Lower lobe of right lung (tissue), 2 donors: ENCODE data around the gene FAM78B. TPM values are rescaled to one million over a fixed set of nuclear protein-coding genes. Genes with fewer than 3 reads are reported as not detected.

Experiments
- ATAC-seq, 2 donors: fragments of 200-7000 bp; cut with Tn5 transposase; one replicate each; pipeline ENCODE4 v1.9.1; 2020 to 2022; ENCODE audit warnings: mild to moderate bottlenecking in 2 of 2, moderate library complexity in 2 of 2
- DNase-seq: peaks from one replicate; pipeline ENCODE4 v3.0.0-alpha.2; 2020
- H3K27ac ChIP-seq: fragments of 200-600 bp; one replicate; pipeline ENCODE4 v1.8.0; 2022
- H3K27me3 ChIP-seq: fragments of 200-600 bp; one replicate; pipeline ENCODE4 v1.8.0; 2022; ENCODE audit warnings: low read depth
- H3K36me3 ChIP-seq: fragments of 200-600 bp; one replicate; pipeline ENCODE4 v1.8.0; 2022; ENCODE audit warnings: mild to moderate bottlenecking
- H3K4me1 ChIP-seq: fragments of 200-600 bp; one replicate; pipeline ENCODE4 v1.8.0; 2022
- H3K4me3 ChIP-seq: fragments of 200-600 bp; one replicate; pipeline ENCODE4 v1.8.0; 2022; ENCODE audit warnings: mild to moderate bottlenecking
- H3K9me3 ChIP-seq: fragments of 200-600 bp; one replicate; pipeline ENCODE4 v1.8.0; 2022
- CTCF ChIP-seq: fragments of 200-600 bp; IDR thresholded peaks from one replicate; pipeline ENCODE4 v1.8.0; 2022; ENCODE audit warnings: antibody characterized with exemption, mild to moderate bottlenecking
- intact Hi-C: fragments of 100-400 bp; cut with DNase I; formaldehyde crosslinking; loops from one replicate; pipeline ENCODE4 v1.11.0; 2022
- total RNA-seq: library from RNA; stranded (reverse); fragmentation: NEBNext Ultra II Directional; extraction: Animal tissue kit (Norgen Biotek cat#: 25700); gene quantifications from one replicate; pipeline ENCODE4 v1.2.1, GENCODE V29; 2021
- donor health status: DM: no; HTN: yes; CAD: no; lungs with severe emphysema.

FAM78B gene
- total RNA-seq, 1 donor from 2014 or later, result 0.95 TPM

- intact Hi-C loops, result no loop called here
- H3K9me3 ChIP-seq, result no peaks in the 10 kb centered on the region
- ATAC-seq (no peak), DNase-seq (no peak)
- TF ChIP-seq CTCF, result no peak
- H3K4me1 ChIP-seq, result no peaks in the 10 kb centered on the region
- no peaks in the 10 kb centered on the region for H3K36me3 ChIP-seq
- H3K27ac ChIP-seq, result no peak overlapping the region
- H3K27me3 ChIP-seq, result no peaks in the 10 kb centered on the region
- no peak overlapping the region for H3K4me3 ChIP-seq
Measured at GRCh38 chr1:166193057-166193698, 26.4 kb upstream of the FAM78B start.

GRCh38 chr1:166190400-166190799 is 23.6 kb upstream of the FAM78B start:
- DNase-seq, result no peak
- intact Hi-C loops, result no loop called here
- TF ChIP-seq CTCF, result no peak
- Histone ChIP-seq H3K9me3 (no peaks in the 10 kb centered on the region), H3K27me3 (no peaks in the 10 kb centered on the region), H3K36me3 (no peaks in the 10 kb centered on the region), H3K4me3 (no peak overlapping the region), H3K4me1 (no peaks in the 10 kb centered on the region), H3K27ac (no peak overlapping the region)
- ATAC-seq, result no peak

- Histone ChIP-seq H3K36me3 (no peaks in the 10 kb centered on the region), H3K27me3 (no peaks in the 10 kb centered on the region), H3K4me3 (no peak overlapping the region), H3K4me1 (no peaks in the 10 kb centered on the region), H3K9me3 (no peaks in the 10 kb centered on the region), H3K27ac (no peak overlapping the region)
- no peak for TF ChIP-seq CTCF
- intact Hi-C loops, result no loop called here
- no peak for DNase-seq
- ATAC-seq, result no peak
Measured at GRCh38 chr1:166189126-166189525, 22.3 kb upstream of the FAM78B start.

- DNase-seq, result no peak
- H3K36me3 ChIP-seq, result no peaks in the 10 kb centered on the region
- no peaks in the 10 kb centered on the region for H3K9me3 ChIP-seq
- no peak for ATAC-seq
- TF ChIP-seq CTCF, result no peak
- no peaks in the 10 kb centered on the region for H3K4me1 ChIP-seq
- peaks cover 10% of the 10 kb centered on the region for H3K27me3 ChIP-seq
- no peak overlapping the region for H3K27ac ChIP-seq
- H3K4me3 ChIP-seq, result no peak overlapping the region
- intact Hi-C loops, result no loop called here
Measured at GRCh38 chr1:166185526-166185925, 18.7 kb upstream of the FAM78B start.

GRCh38 chr1:166184897-166185296 is 18.1 kb upstream of the FAM78B start:
- TF ChIP-seq CTCF, result no peak
- Histone ChIP-seq H3K27me3 (peaks cover 10% of the 10 kb centered on the region), H3K36me3 (no peaks in the 10 kb centered on the region), H3K27ac (no peak overlapping the region), H3K9me3 (no peaks in the 10 kb centered on the region), H3K4me1 (no peaks in the 10 kb centered on the region), H3K4me3 (no peak overlapping the region)
- intact Hi-C loops, result no loop called here
- ATAC-seq, result no peak
- DNase-seq, result no peak
